KMS-11 (cell line): Measurements from ENCODE around the gene DIP2C.

Source experiments
- H2AFZ ChIP-seq: fragments of 200-600 bp; sonication (generic); 2 replicates; pipeline ENCODE4 v1.6.1; 2016; ENCODE audit warnings: antibody characterized with exemption, mixed run types, low read depth
- H3K27ac ChIP-seq: fragments of 200-600 bp; sonication (generic); 2 replicates; pipeline ENCODE4 v1.6.1; 2016; ENCODE audit warnings: mild to moderate bottlenecking, mixed run types
- H3K27me3 ChIP-seq: fragments of 200-600 bp; sonication (generic); 2 replicates; pipeline ENCODE4 v1.6.1; 2017; ENCODE audit warnings: mild to moderate bottlenecking, low read depth, mixed run types, moderate library complexity; ENCODE audit not compliant: insufficient read depth
- H3K36me3 ChIP-seq: fragments of 200-600 bp; sonication (generic); 2 replicates; pipeline ENCODE4 v1.6.1; 2017; ENCODE audit warnings: mild to moderate bottlenecking, mixed run types; ENCODE audit not compliant: insufficient read depth
- H3K4me1 ChIP-seq: fragments of 200-600 bp; sonication (generic); 2 replicates; pipeline ENCODE4 v1.6.1; 2016; ENCODE audit warnings: mild to moderate bottlenecking, low read depth, mixed run types; ENCODE audit not compliant: poor library complexity, severe bottlenecking
- H3K4me2 ChIP-seq: fragments of 200-600 bp; sonication (generic); 2 replicates; pipeline ENCODE4 v1.7.0; 2016; ENCODE audit warnings: mild to moderate bottlenecking, mixed run types
- H3K4me3 ChIP-seq: fragments of 200-600 bp; sonication (generic); IDR thresholded peaks from 2 replicates; pipeline ENCODE4 v1.6.1; 2017; ENCODE audit warnings: low read depth, low read length, mixed read lengths; ENCODE audit not compliant: insufficient read depth
- H3K79me2 ChIP-seq: fragments of 200-600 bp; sonication (generic); 2 replicates; pipeline ENCODE4 v1.6.1; 2016; ENCODE audit warnings: low read depth, mixed run types; ENCODE audit not compliant: insufficient read depth
- H3K9ac ChIP-seq: fragments of 200-600 bp; sonication (generic); 2 replicates; pipeline ENCODE4 v1.6.1; 2016; ENCODE audit warnings: mild to moderate bottlenecking, mixed run types
- H4K20me1 ChIP-seq: fragments of 200-600 bp; sonication (generic); 2 replicates; pipeline ENCODE4 v1.6.1; 2016; ENCODE audit warnings: mild to moderate bottlenecking, mixed run types; ENCODE audit not compliant: insufficient read depth
- CTCF ChIP-seq: fragments of 200-600 bp; sonication (generic); conservative IDR thresholded peaks from 2 replicates; pipeline ENCODE4 v1.6.1; 2017; ENCODE audit warnings: low read depth, mild to moderate bottlenecking, antibody characterized with exemption, low read length, moderate library complexity, mixed read lengths

The DIP2C gene

GRCh38 chr10:575402-576129, 113.9 kb downstream of the DIP2C start:
- TF ChIP-seq CTCF: no peak
- Histone ChIP-seq H3K79me2 (peaks cover 83% of the 10 kb centered on the region), H3K9ac (peak overlapping the region; percentile 26; the same call in 1 of the 2 replicates), H3K4me1 (peaks cover 66% of the 10 kb centered on the region), H2AFZ (no peak overlapping the region), H3K27me3 (no peaks in the 10 kb centered on the region), H3K4me2 (peak overlapping the region; percentile 81), H3K36me3 (no peaks in the 10 kb centered on the region), H4K20me1 (no peaks in the 10 kb centered on the region; the same call in 1 of the 2 replicates), H3K27ac (peak overlapping the region; percentile 70), H3K4me3 (peak overlapping the region; percentile 65)

- H4K20me1 ChIP-seq: no peaks in the 10 kb centered on the region; the same call in 1 of the 2 replicates
Measured at GRCh38 chr10:572696-573095, 116.8 kb downstream of the DIP2C start.

GRCh38 chr10:571688-572451, 117.6 kb downstream of the DIP2C start:
- TF ChIP-seq CTCF: no peak
- Histone ChIP-seq H4K20me1 (no peaks in the 10 kb centered on the region; the same call in 1 of the 2 replicates), H3K36me3 (no peaks in the 10 kb centered on the region), H3K27me3 (no peaks in the 10 kb centered on the region), H3K4me3 (no peak overlapping the region), H3K9ac (no peak overlapping the region), H2AFZ (no peak overlapping the region), H3K27ac (no peak overlapping the region), H3K4me2 (no peak overlapping the region), H3K4me1 (peaks cover 61% of the 10 kb centered on the region), H3K79me2 (peaks cover 87% of the 10 kb centered on the region)

More at GRCh38 chr10:572696-573095, 116.8 kb downstream of the DIP2C start:
- Histone ChIP-seq H3K27ac (no peak overlapping the region), H3K79me2 (peaks cover 87% of the 10 kb centered on the region), H3K4me3 (no peak overlapping the region), H3K4me1 (peaks cover 61% of the 10 kb centered on the region), H3K27me3 (no peaks in the 10 kb centered on the region), H3K36me3 (no peaks in the 10 kb centered on the region), H3K9ac (no peak overlapping the region), H2AFZ (no peak overlapping the region), H3K4me2 (no peak overlapping the region)
- TF ChIP-seq CTCF: no peak

- Histone ChIP-seq H3K79me2 (peaks cover 85% of the 10 kb centered on the region), H3K27me3 (no peaks in the 10 kb centered on the region), H4K20me1 (no peaks in the 10 kb centered on the region; the same call in 1 of the 2 replicates), H3K9ac (no peak overlapping the region), H3K27ac (no peak overlapping the region), H3K4me3 (no peak overlapping the region), H2AFZ (no peak overlapping the region), H3K36me3 (no peaks in the 10 kb centered on the region), H3K4me1 (peaks cover 61% of the 10 kb centered on the region), H3K4me2 (no peak overlapping the region)
- no peak for TF ChIP-seq CTCF
Measured at GRCh38 chr10:571166-571565, 118.3 kb downstream of the DIP2C start.
